GM19238 (cell line): ENCODE data around the gene IRX3.

Experiments
- DNase-seq: peaks from one replicate; pipeline ENCODE4 v3.0.0; 2011; ENCODE audit warnings: low spot score; ENCODE audit not compliant: insufficient read length

The IRX3 gene

GRCh38 chr16:54290833-54291655 lies 4.5 kb upstream of the IRX3 start:
- no peak for DNase-seq

GRCh38 chr16:54289945-54290832 lies 3.6 kb upstream of the IRX3 start:
- DNase-seq, result no peak

DNA sequence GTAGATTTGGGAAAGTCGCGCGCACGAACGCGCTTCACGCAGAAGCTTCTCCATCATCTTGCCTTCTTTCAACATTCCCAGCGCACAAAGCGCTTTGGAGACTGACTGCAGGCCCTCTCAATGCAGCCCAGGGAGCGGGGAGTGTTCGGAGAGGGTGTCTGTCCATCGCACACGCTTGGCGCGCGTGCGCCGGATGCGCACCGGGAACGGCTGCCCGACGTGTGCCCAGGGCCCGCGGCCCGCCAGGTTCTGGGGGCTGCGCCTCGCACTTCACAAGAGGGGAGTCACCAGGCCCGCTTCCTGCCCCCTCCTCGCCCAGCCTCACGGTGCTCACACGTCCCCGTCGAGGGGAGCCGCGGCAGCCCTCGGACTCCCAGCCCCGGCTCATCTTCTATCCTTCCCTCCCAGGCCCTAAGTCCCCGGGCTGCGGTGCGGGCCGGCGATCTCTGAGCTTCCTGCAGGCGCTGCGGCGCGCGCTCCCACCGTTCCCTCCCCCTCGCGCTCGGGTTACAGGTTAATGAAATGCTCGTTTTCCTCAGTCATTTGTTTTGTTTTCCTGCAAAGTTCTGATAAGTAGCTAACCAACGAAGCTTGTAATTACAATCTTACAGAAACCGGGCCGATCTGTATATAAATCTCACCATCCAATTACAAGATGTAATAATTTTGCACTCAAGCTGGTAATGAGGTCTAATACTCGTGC lies 2.8 kb upstream of the IRX3 start:
- DNase-seq, result no peak

GRCh38 chr16:54288835-54289241 lies 2.3 kb upstream of the IRX3 start:
- no peak for DNase-seq

DNA sequence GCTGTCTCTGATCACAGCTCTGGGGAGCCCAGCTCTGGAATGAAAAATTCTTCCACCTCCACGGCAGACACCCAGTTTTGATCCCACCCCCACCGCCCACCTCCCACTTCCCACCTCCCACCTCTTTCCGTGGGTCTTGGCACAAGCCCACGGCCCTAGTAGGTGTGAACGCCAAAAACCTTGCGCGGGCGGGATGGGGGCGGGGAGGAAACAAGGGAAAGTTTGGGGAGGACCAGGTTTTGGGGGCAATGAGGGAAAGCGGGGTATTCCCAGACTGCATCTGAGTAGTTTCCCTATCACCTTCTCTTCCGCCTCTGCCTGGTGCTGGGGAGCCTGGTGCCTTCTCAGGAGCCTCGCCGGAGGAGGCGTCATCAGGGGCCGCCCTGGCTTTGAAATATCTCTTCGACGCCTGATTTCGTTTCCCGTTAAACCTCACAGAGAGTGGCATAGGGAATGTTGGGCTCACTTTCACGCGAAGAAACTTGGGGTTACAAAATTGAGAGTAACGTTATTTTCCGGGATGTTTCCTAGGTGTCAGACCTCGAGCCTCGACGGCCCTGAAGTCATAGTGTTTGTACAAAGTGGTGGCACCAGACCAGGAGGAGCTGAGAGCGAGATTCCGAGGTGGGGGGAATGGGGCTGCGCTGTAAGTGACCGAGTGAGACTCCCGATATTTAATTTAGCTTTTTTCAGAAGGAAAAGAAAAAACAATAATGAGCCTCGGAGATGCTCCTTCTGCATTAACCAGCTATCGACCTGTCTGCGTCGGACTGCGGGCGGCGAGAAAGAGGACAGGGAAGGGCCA lies 1.6 kb upstream of the IRX3 start:
- DNase-seq, result no peak

- no peak for DNase-seq
These were observed 793 bp upstream of the IRX3 start for GRCh38 chr16:54287131-54288029.

DNA sequence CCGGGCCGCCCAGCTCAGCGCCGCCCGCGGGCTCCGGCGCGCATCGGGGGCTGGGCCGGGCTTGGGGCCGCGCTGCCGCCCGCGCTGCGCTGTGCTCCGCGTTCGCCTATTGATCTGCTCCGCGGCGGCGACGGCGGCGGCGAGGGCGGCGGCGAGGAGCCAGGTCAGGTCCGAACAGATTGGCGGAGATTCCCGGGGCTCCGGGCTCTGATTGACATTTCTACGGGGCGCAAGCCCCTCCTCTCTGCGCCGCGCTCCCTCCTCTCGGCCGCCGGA lies 559 bp downstream of the IRX3 start:
- DNase-seq, result no peak

DNA sequence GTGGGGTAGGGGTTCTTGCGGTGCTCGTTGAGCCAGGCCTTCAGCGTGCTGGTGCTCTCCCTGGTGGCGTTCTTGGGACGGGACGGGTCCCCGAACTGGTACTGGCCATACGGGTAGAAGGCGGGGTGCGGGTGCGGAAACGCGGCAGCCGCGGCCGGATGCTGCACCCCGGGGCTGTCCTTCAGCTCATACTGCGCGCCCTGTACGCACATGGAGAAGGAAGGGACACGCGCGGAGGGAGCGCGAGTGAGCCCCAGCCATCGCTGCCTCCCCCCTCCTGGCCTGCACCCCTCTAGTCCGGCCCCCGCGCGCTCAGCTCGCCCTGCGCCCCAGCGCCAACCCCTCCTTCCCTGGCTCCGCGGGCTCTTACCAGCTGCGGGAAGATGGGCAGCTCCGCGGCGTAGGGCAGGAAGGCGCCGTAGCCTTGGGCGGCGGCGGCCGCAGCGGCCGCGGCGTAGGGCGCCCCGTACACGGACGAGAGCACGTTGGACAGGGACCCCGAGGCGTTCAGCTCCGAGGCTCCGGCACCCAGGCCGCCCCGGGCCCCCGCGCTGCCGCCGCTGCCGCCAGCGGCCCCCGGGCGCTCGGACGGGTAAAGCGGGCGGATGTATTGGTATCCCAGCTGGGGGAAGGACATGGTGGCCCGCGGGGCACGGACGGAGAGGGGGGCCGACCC lies 1.0 kb downstream of the IRX3 start:
- DNase-seq, result no peak

DNA sequence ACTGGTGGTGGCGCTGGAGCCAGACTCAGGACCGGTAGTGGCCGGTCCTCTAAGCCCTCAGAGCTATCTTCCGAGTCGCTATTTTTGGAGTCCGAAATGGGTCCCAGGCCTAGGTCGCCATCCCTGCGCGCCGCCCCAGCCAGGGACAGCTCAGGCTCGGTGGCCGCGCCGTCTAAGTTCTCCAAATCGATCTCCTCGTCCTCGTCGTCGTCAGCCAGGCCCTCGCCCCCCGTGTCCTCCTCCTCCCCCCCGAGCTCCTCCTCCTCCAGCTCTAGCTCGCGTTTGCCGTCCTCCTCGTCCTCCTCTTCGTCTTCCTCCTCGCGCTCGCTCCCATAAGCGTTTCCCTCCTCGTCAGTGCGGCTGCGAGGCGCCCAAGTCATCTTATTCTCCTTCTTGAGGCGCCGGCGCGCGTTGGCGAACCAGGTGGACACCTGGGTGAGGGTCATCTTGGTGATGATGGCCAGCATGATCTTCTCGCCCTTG lies 1.6 kb downstream of the IRX3 start:
- DNase-seq, result no peak

GRCh38 chr16:54284319-54284930 lies 2.2 kb downstream of the IRX3 start:
- no peak for DNase-seq

GRCh38 chr16:54283725-54284318 lies 2.8 kb downstream of the IRX3 start:
- no peak for DNase-seq

DNA sequence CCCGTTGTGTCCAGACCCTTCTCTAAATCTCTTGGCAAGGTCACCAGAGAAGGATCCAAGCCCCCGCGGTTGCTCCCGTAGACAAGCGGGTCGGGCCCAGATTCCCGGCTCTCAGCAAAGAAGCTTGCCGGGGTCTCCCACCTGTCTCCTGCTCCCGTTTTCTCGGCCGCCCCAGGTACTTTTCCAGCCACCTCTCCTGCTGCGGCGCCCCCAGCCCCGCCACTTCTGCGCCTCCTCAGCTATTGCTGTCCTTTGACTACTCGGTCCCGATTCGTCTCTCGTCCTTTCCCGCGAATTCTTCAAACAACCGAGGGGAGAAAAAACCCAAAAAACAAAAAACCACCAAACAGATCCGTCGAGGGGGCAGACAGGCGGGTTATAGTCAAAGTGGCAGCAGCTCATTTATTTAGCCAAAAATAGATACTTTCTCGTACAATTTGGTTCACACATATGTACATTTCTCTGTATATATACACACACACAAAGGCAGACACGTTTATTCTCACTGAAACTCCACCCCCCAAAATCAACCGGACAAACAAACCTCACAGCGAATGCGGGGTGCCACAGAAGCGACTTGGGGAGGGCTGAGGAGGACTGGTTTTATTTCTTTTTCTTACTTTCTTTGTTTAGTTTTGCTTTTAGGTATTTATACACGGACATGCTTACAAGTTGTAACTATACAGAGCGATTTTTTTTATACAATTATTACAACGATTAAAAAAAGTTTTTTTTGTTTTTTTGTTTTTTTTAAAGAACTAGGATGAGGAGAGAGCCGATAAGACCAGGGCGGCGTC lies 3.5 kb downstream of the IRX3 start:
- DNase-seq, result no peak

- DNase-seq, result peak; percentile 47
These were observed 4.2 kb downstream of the IRX3 start for GRCh38 chr16:54282202-54282927.

GRCh38 chr16:54281535-54282201 lies 4.9 kb downstream of the IRX3 start:
- DNase-seq, result no peak

DNA sequence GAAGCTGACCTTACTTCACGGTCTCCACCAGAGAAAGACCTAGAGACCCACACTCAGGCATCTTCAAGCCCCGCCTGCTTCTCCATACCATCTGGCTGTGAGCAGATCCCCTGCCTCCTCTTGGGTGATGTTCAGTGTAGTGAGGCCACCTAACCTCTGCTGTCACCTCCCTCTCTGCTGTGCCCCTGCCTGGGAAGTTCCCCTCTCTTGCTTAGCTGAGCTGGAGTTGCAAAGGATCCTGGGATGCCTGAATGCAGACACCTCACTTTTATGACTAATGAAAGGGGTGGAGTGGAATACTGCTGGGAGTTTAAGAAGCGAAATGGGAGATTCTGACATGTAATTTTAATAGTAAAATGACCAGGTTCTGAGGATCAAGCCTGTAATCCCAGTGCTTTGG lies 5.8 kb downstream of the IRX3 start:
- DNase-seq, result no peak

GRCh38 chr16:54277845-54278703 lies 8.5 kb downstream of the IRX3 start:
- DNase-seq, result no peak
